Stimulated activated CD8-positive, alpha-beta memory T cell treated with anti-CD3 and anti-CD28 coated beads, Interleukin-12 subunit alpha, Interleukin-12 subunit beta, amount 100 ng/mL, for 24 hours (primary cell): ENCODE data around the gene HFE.

Experiments
- DNase-seq: peaks from one replicate; pipeline ENCODE4 v3.0.0-alpha.2; 2020; ENCODE audit errors: extremely low read depth

HFE gene

DNA sequence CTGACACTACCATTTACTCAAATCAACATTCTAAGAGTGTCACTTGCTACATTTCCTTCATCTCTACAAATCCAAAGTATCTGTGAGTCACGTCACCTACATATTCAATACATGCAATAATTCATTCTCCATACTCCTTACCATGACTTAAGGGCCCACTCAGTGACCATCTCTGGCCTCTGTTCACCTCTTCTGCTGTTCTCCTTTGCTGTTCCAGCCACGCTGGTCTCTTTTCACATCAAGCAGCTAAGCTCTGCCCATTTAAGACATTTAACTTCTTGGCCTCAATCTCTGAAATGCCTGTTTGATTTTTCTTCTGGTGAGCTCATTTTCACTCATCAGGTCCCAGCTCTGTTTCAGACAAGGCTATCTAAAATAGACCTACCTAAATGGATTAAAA is 46.5 kb downstream of the HFE start:
- no peak for DNase-seq

DNA sequence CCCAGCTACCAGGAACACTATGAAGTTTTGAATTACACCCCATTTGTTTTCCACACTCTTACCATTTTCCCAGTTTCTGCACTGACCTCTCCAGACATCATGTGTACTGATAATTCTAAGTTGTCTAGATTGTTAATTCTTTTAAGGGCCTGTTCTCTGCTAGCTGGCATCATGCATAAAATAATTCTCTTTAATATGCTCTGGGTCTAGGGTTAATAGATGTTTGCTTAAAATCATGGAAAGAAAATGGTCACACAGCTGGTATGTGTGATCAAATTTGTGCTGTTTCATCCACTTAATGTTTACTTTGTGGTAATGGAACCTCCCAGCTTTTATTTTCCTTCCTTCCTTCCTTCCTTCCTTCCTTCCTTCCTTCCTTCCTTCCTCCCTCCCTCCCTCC is 49.1 kb downstream of the HFE start:
- DNase-seq: no peak

DNA sequence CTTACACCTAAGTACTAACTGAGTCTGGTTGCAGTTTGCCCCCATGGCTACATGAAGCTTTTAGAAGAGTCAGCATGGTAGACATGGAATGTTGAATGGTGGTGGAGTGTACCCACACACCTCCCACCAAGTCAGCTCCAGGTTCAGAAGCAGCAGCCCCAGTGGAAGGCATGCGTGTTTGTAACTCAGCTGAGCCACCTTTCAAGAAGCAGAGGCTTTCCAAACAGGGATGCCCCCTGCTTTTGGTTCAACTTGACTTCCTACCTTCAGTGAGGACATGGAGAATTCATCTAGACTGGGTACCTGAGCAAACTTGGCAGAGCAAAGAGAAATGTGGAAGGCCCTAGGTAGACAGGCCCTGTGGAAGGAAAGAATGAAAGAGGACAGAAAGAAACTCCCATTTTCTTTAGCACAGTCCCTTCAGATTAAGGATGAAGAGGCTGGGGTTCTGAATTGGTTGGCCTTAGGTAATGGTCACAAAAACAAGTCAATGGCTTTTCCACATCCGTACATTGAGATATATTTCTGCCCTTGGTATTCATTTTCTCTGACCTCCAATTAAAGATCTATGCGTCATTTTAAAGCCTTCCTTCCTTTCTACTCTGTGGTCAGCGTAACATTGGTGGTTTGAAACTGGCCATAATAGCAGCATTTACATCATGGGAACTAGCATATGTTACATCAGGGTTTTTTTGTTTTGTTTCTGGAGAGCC is 53.2 kb downstream of the HFE start:
- no peak for DNase-seq

DNA sequence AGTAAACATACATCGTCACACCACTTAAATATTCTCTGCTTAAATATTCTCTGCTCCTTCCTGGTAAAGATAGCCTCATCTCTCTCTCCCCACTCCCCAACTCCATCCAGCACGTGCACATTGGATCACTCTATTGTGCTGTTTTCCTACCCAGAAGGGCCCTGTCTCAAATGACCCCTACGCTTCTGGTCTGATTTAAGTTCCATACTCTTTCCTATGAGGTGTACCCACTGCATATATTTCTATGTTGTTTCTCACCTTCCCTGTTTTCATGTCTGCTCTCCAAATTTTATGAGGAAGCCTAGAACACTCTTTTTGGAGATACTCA is 53.7 kb downstream of the HFE start:
- no peak for DNase-seq

DNA sequence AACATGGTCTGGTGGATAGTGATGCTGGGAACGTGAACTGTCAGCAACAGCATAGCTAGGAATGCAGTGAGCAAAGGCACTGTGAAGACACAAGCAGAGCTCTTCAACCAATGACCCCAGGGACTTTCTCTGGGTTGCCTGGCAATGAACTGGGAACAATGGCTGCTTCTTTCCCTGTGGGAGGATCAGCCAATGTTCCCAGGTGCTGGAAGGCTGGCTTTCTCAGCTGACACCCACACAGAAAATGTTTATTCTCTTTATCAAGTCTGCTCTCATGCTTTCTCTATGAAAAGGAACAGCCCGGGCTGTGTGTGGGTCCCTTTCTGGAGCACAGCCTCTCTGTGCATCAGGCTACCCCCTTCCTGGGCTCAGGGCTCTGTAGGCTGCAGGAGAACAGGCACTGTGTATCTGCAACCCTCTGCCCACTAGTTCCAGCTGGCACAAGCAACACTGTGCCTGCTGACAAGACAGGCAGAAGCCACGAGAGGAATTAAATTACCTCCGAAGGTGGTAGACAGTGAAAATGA is 54.2 kb downstream of the HFE start:
- no peak for DNase-seq

DNA sequence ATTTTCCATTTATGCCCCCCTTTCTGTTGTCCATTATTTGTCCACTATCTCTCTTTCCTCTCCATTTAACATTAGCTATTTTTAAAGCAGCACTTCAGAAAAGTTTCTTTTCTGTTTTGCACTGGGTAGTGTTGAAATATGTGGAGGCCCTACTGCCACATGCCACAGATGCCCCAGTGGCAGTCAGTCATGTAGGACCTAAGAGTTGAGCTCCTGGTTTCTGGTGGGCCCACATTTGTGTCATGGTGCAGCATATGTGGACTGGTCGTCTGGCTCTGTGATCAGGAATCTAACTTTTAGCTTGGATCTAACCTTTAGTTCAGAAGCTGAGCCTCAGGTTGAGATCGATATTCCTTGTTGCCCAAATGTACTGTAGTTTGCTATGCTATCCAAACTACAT is 54.8 kb downstream of the HFE start:
- no peak for DNase-seq
